ENCODE measurements around the gene BAZ2B. TPM values are rescaled to one million over a fixed set of nuclear protein-coding genes. Genes with fewer than 3 reads are reported as not detected.

BAZ2B gene
- polyA plus RNA-seq, 1 donor = 52.9 TPM

- WGBS (ENCODE audit: insufficient coverage, low lambda C conversion rate) = no CpG with 5 or more reads among the region's 2 CpGs
- H3K27ac ChIP-seq (ENCODE audit: low read length) = no peak overlapping the region
- no peaks in the 10 kb centered on the region for H3K27me3 ChIP-seq (ENCODE audit: control insufficient read depth, insufficient read depth, low read length)
- no peaks in the 10 kb centered on the region for H3K4me1 ChIP-seq (ENCODE audit: control insufficient read depth, insufficient read depth, low read length)
- no peak overlapping the region for H3K4me3 ChIP-seq (ENCODE audit: low read length)
- no peak for DNase-seq
- peaks cover 12% of the 10 kb centered on the region for H3K36me3 ChIP-seq (ENCODE audit: control insufficient read depth, insufficient read depth, low read length)
- H3K9me3 ChIP-seq (ENCODE audit: control insufficient read depth, low read depth, low read length) = peaks cover 3% of the 10 kb centered on the region
Observed at GRCh38 chr2:159471340-159471739, 145.0 kb downstream of the BAZ2B start.

- Histone ChIP-seq H3K27ac (ENCODE audit: low read length) (no peak overlapping the region), H3K4me1 (ENCODE audit: control insufficient read depth, insufficient read depth, low read length) (no peaks in the 10 kb centered on the region), H3K36me3 (ENCODE audit: control insufficient read depth, insufficient read depth, low read length) (peaks cover 7% of the 10 kb centered on the region), H3K4me3 (ENCODE audit: low read length) (no peak overlapping the region), H3K9me3 (ENCODE audit: control insufficient read depth, low read depth, low read length) (peaks cover 3% of the 10 kb centered on the region), H3K27me3 (ENCODE audit: control insufficient read depth, insufficient read depth, low read length) (no peaks in the 10 kb centered on the region)
- 100% methylated on average over 2 of the region's 2 CpGs for WGBS (ENCODE audit: insufficient coverage, low lambda C conversion rate)
- DNase-seq = no peak
Observed at GRCh38 chr2:159468257-159468656, 148.1 kb downstream of the BAZ2B start.

GRCh38 chr2:159462961-159463360 is 153.4 kb downstream of the BAZ2B start:
- Histone ChIP-seq H3K4me3 (ENCODE audit: low read length) (no peak overlapping the region), H3K4me1 (ENCODE audit: control insufficient read depth, insufficient read depth, low read length) (no peaks in the 10 kb centered on the region), H3K27ac (ENCODE audit: low read length) (no peak overlapping the region), H3K27me3 (ENCODE audit: control insufficient read depth, insufficient read depth, low read length) (no peaks in the 10 kb centered on the region), H3K9me3 (ENCODE audit: control insufficient read depth, low read depth, low read length) (no peaks in the 10 kb centered on the region), H3K36me3 (ENCODE audit: control insufficient read depth, insufficient read depth, low read length) (peaks cover 11% of the 10 kb centered on the region)
- 100% methylated on average over 1 of the region's 7 CpGs for WGBS (ENCODE audit: insufficient coverage, low lambda C conversion rate)
- DNase-seq = no peak

GRCh38 chr2:159462201-159462785 is 154.1 kb downstream of the BAZ2B start:
- 100% methylated on average over 8 of the region's 9 CpGs for whole genome bisulfite sequencing (ENCODE audit: insufficient coverage, low lambda C conversion rate)
- Histone ChIP-seq H3K27me3 (ENCODE audit: control insufficient read depth, insufficient read depth, low read length) (no peaks in the 10 kb centered on the region), H3K9me3 (ENCODE audit: control insufficient read depth, low read depth, low read length) (no peaks in the 10 kb centered on the region), H3K36me3 (ENCODE audit: control insufficient read depth, insufficient read depth, low read length) (peaks cover 11% of the 10 kb centered on the region), H3K27ac (ENCODE audit: low read length) (no peak overlapping the region), H3K4me3 (ENCODE audit: low read length) (no peak overlapping the region), H3K4me1 (ENCODE audit: control insufficient read depth, insufficient read depth, low read length) (no peaks in the 10 kb centered on the region)
- DNase-seq = no peak

GRCh38 chr2:159461076-159461475 is 155.3 kb downstream of the BAZ2B start:
- H3K4me3 ChIP-seq (ENCODE audit: low read length) = no peak overlapping the region
- H3K9me3 ChIP-seq (ENCODE audit: control insufficient read depth, low read depth, low read length) = no peaks in the 10 kb centered on the region
- WGBS (ENCODE audit: insufficient coverage, low lambda C conversion rate) = 40% methylated on average over 1 of the region's 2 CpGs
- H3K27ac ChIP-seq (ENCODE audit: low read length) = no peak overlapping the region
- no peaks in the 10 kb centered on the region for H3K4me1 ChIP-seq (ENCODE audit: control insufficient read depth, insufficient read depth, low read length)
- no peak for DNase-seq
- peaks cover 8% of the 10 kb centered on the region for H3K36me3 ChIP-seq (ENCODE audit: control insufficient read depth, insufficient read depth, low read length)
- H3K27me3 ChIP-seq (ENCODE audit: control insufficient read depth, insufficient read depth, low read length) = no peaks in the 10 kb centered on the region

GRCh38 chr2:159460227-159460626 is 156.1 kb downstream of the BAZ2B start:
- Histone ChIP-seq H3K27me3 (ENCODE audit: control insufficient read depth, insufficient read depth, low read length) (no peaks in the 10 kb centered on the region), H3K4me1 (ENCODE audit: control insufficient read depth, insufficient read depth, low read length) (no peaks in the 10 kb centered on the region), H3K4me3 (ENCODE audit: low read length) (no peak overlapping the region), H3K27ac (ENCODE audit: low read length) (no peak overlapping the region), H3K9me3 (ENCODE audit: control insufficient read depth, low read depth, low read length) (no peaks in the 10 kb centered on the region), H3K36me3 (ENCODE audit: control insufficient read depth, insufficient read depth, low read length) (peaks cover 8% of the 10 kb centered on the region)
- 89% methylated on average over 1 of the region's 1 CpG for WGBS (ENCODE audit: insufficient coverage, low lambda C conversion rate)
- DNase-seq = no peak

- Histone ChIP-seq H3K36me3 (ENCODE audit: control insufficient read depth, insufficient read depth, low read length) (peaks cover 5% of the 10 kb centered on the region), H3K4me3 (ENCODE audit: low read length) (no peak overlapping the region), H3K4me1 (ENCODE audit: control insufficient read depth, insufficient read depth, low read length) (no peaks in the 10 kb centered on the region), H3K9me3 (ENCODE audit: control insufficient read depth, low read depth, low read length) (no peaks in the 10 kb centered on the region), H3K27me3 (ENCODE audit: control insufficient read depth, insufficient read depth, low read length) (no peaks in the 10 kb centered on the region), H3K27ac (ENCODE audit: low read length) (no peak overlapping the region)
- DNase-seq = no peak
- WGBS (ENCODE audit: insufficient coverage, low lambda C conversion rate) = no CpG with 5 or more reads among the region's 1 CpG
Observed at GRCh38 chr2:159459279-159459678, 157.1 kb downstream of the BAZ2B start.

- Histone ChIP-seq H3K9me3 (ENCODE audit: control insufficient read depth, low read depth, low read length) (no peaks in the 10 kb centered on the region), H3K4me1 (ENCODE audit: control insufficient read depth, insufficient read depth, low read length) (no peaks in the 10 kb centered on the region), H3K36me3 (ENCODE audit: control insufficient read depth, insufficient read depth, low read length) (peaks cover 3% of the 10 kb centered on the region), H3K27me3 (ENCODE audit: control insufficient read depth, insufficient read depth, low read length) (no peaks in the 10 kb centered on the region), H3K4me3 (ENCODE audit: low read length) (no peak overlapping the region), H3K27ac (ENCODE audit: low read length) (no peak overlapping the region)
- no CpG with 5 or more reads among the region's 1 CpG for WGBS (ENCODE audit: insufficient coverage, low lambda C conversion rate)
- no peak for DNase-seq
Observed at GRCh38 chr2:159457589-159457988, 158.8 kb downstream of the BAZ2B start.

- H3K36me3 ChIP-seq (ENCODE audit: control insufficient read depth, insufficient read depth, low read length) = peaks cover 3% of the 10 kb centered on the region
- no peak overlapping the region for H3K4me3 ChIP-seq (ENCODE audit: low read length)
- WGBS (ENCODE audit: insufficient coverage, low lambda C conversion rate) = 83% methylated on average over 2 of the region's 5 CpGs
- H3K27ac ChIP-seq (ENCODE audit: low read length) = no peak overlapping the region
- H3K9me3 ChIP-seq (ENCODE audit: control insufficient read depth, low read depth, low read length) = no peaks in the 10 kb centered on the region
- no peaks in the 10 kb centered on the region for H3K27me3 ChIP-seq (ENCODE audit: control insufficient read depth, insufficient read depth, low read length)
- H3K4me1 ChIP-seq (ENCODE audit: control insufficient read depth, insufficient read depth, low read length) = no peaks in the 10 kb centered on the region
- DNase-seq = no peak
Observed at GRCh38 chr2:159456500-159457426, 159.6 kb downstream of the BAZ2B start.

GRCh38 chr2:159455330-159455918 is 160.9 kb downstream of the BAZ2B start:
- Histone ChIP-seq H3K9me3 (ENCODE audit: control insufficient read depth, low read depth, low read length) (no peaks in the 10 kb centered on the region), H3K4me3 (ENCODE audit: low read length) (no peak overlapping the region), H3K36me3 (ENCODE audit: control insufficient read depth, insufficient read depth, low read length) (peaks cover 3% of the 10 kb centered on the region), H3K4me1 (ENCODE audit: control insufficient read depth, insufficient read depth, low read length) (no peaks in the 10 kb centered on the region), H3K27me3 (ENCODE audit: control insufficient read depth, insufficient read depth, low read length) (no peaks in the 10 kb centered on the region), H3K27ac (ENCODE audit: low read length) (no peak overlapping the region)
- DNase-seq = no peak
